ENCODE measurements around the gene OTULIN.

The OTULIN gene

DNA sequence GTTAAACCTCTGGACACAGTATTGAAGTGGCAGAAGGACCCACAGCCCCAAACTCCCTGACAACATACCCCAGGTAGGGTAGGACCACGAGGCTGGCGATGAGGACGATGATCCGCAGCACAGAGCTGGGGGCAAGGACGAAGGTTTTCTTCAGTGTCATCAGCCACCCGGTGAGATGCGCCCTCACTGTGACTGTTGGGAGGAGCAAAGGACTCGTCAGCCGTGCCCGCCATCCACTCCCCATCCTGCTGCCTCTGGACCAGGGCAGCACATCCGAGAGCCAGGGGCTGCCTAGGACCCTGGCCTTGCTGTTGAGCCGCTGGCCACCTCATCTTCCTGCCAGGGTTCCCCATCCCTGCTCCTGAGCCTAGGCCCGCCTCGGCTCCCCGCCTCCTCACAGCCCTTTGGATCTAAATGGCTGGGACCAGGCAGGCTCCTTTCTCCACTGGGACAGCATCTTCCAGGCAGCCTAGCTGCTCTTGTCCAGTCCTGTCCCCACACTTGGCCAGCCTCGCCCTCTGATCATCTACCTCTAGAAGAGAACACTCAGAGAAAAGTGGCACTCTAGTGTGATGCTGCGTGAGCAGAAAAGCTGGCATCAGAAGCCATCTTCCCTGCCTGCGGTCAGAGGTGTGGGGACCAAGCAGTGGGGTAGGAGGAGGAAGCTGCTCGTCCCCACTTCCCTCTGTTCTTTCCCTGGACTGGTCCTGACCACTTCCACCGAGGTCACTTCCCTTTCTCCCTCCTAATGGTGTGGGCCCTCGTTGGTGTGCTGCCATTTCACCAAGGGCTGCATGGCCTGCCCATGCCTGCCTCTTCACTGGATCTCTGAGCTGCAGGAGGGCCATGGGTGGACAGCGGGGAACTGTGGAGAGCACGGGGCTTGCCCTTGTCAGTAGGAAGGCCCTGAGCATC is 49.2 kb downstream of the OTULIN start:
- H3K27ac ChIP-seq = peak overlapping the region in 3 of 21 experiments; percentile 30 to 55 (median 38)

DNA sequence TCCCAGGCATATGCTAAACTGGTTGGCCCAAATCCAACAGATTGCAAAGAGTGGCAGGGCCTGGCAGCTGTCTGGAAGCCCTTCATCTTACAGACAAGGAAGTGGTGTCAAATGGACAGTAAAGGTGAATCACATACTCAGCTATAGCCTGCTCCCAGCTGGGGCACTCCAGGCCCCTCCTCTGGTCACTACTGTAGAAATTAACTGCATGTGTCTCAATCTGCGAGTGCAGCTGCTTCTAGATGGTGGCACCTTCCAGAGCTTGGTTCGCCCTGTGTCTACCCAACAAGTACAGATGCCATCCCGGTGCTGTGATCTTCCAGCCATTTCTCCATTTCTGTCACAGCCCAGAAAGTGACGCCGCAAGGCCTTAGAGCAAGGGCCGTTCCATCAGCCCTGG is 50.2 kb downstream of the OTULIN start:
- H3K4me3 ChIP-seq = no peak overlapping the region
- peak overlapping the region in 2 of 21 experiments; percentile 30 to 55 for H3K27ac ChIP-seq

More for the DNA sequence above, 49.2 kb downstream of the OTULIN start:
- no peak overlapping the region for H3K4me3 ChIP-seq

DNA sequence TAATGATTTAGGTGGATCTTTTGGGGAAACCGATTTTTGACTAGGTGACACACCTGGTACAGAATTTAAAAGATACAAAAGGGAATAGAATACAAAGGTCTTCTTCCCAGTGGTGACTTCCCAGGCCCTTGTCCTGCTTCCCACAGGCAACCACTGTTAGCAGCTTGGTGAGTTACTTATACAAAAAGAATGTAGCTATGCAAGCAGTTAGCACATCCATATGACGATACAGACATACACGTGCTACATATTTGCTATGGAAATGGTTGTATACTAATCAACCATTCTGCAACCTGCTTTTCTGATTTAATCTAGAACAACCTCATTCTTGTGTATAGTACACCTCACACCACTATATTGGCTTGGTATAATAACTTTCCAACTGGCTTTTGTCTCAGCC is 51.0 kb downstream of the OTULIN start:
- Histone ChIP-seq H3K27ac (no peak overlapping the region), H3K4me3 (no peak overlapping the region)

DNA sequence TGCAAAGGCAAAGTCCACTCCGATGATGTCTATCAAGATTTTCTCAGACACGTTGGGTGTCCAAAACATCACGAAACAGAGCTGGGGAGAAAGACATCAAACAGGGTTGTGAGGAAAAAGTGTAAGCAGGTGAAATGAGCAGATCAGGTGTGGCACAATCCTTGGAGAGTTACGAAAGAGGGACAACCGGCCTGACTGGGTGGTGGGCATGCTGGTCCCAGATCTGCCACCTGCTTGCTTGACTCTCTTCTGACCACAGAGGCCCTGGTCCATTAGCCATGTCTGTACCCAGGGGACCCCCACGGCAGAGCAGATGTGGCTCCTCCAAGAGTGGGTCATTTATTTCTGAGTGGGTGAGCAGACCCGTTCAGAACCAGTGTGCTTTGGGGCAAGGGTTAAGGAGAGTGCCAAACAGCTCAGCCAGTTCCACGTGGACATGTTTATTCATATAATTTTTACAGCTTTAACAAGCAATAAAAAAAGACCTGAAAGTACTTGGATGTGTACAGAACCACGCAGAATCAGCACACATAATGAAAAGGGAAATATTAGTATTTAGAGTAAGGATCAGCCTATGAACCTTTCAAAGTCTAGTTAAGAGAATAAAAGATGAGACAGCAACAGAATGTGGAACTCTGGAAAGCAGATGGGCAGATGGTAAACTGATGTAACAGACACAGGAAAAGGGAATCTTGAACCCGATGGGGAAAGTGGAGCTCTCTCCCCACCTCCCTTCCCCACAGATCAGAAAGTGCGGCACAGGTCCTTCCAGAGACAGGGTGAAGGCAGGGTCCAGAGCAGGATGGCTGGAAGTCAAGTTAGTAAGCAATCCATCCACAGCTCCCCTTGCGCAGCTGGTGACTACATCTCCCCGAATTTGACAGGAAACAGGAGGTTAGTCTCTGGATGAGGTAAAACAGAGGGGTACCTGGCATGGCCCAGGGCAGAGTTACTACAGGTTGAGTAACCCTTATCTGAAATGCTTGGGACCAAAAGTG is 52.5 kb downstream of the OTULIN start:
- no peak overlapping the region for H3K4me3 ChIP-seq

DNA sequence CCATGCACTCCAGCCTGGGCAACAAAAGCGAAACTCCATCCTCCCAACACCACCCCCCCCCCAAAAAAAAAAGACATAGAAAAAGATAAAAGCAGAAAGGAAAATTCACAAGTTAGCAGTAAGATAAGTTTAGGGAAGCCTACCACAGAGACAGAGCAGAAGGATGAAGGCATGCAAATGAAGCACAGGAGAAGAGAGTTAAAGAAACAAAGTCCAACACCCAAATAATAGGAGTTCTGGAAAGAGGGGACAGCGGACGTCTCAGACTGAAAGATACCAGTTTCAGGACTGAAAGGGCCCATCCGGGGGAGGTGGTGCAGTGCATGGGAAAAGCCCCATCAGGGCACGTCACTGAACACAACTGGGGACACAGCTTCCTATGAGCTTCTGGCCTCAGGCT is 54.3 kb downstream of the OTULIN start:
- Histone ChIP-seq H3K27ac (no peak overlapping the region), H3K4me3 (no peak overlapping the region)

More for the DNA sequence above, 52.5 kb downstream of the OTULIN start:
- peak overlapping the region in 4 of 21 experiments; percentile 1 to 42 (median 10) for H3K27ac ChIP-seq

DNA sequence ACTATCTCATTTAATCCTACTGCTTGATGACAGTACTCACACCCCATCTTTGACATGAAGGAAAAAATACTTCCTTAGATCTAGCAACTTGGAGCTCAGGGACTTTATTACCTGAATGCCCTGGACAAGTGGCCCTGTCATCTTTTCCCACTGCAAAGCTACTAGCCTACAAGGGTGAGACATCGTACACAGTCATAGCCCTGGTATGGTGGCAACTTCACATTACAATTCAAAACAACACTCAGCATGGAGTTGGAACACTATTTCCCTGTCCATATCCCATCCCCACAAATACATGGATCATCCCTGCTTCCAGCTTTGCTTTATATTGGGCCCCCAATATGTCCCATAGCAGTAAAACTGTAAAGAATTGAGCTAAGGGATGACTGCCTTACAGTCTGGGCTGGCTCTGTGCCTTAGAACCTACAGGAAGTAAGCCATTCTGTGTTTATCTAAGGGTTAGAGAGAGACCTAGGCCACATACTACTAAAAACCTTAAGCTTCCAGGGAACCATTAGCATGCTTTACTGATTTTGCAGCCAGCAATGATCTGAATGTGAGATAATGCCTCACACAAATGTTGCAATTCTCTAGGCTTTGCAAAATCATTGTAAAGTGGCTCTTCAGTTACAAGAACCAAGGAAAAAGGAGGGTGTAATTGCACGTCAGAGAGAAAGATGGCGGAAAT is 55.9 kb downstream of the OTULIN start:
- H3K27ac ChIP-seq = no peak overlapping the region
- no peak overlapping the region for H3K4me3 ChIP-seq

DNA sequence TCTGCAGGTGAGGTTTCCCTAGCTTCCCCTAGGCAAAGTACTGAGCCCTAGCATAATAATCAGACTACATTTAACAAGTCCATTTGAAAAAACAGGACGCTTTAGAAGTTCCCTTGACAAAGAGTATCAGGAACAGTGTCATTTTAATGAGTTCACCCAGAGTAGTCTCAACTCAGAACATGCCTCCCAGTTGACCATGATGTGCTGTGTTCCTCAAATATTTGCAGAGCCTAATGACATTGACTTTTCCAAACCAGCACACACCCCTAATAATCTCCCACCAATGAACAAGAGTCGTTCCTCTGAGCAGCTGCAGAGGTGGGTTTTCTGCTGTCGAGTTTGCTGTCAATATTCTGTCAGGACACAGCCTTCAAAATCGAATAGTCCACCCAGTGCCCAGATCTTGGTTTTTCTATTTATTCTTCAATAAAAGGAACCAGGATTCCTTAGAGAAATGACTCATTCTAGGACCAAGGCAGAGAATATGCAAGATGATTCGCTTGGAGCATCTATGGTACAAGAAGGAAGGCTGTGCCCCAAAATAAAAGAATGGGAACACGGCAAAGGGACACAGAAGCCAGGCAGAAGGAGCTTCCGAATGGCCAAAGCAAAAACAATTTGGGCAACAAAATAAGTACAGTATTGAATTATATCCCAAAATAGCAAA is 57.6 kb downstream of the OTULIN start:
- no peak overlapping the region for H3K4me3 ChIP-seq
- H3K27ac ChIP-seq = no peak overlapping the region

DNA sequence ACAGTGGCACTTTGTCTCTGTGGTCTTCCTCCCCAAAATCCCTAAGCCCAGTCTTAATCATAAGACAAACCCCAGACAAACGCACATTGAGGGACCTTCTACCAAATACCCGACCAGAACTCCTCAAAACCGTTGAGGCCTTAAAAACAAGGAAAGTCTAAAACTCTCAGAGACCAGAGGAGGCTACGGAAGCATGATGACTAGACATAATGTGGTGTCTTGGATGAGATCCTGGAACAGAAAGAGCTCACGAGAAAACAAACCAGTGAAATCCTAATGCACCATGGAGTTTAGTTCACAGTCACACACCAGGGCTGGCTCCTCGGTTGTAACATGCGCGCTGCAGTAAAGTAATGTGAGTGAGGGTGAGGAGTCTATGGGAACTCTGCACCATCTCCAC is 58.4 kb downstream of the OTULIN start:
- Histone ChIP-seq H3K4me3 (no peak overlapping the region), H3K27ac (no peak overlapping the region)

DNA sequence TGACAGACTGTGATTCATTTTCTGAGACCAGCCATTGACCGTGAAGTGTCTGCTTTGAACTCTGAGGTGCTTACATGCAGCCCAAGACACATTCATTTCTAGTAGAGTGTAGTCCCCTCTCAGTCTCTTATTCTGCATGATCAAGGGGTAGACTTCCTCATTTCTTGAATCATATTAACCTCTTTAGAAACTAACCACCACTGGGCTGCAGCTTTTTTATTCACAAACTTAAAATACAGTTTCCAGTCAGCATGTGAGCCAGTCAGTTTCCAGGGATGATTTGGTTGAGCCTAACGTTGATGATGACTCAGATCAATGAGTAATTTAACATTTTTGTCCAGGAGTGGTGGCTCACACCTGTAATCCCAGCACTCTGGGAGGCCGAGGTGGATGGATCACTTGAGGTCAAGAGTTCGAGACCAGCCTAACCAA is 59.2 kb downstream of the OTULIN start:
- Histone ChIP-seq H3K27ac (no peak overlapping the region), H3K4me3 (no peak overlapping the region)

DNA sequence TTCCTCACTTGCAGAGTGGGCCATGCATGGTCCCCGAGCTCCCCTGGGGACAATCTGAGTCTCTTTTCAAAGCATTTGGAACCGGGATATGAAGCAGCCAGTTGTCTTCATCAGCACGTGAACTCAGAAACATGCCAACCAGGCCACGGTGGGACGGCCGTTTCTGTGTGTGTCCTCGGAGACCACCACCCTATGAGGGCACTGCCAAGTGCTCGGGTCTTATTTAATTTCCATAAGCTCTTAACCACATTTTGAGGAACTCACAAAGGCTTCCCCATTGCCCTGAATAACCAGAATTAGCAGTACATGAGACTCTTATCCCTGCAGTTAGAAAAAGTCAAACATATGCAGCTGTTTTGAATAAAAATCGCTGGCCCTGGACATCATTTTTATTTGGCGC is 60.1 kb downstream of the OTULIN start:
- Histone ChIP-seq H3K27ac (no peak overlapping the region), H3K4me3 (no peak overlapping the region)

DNA sequence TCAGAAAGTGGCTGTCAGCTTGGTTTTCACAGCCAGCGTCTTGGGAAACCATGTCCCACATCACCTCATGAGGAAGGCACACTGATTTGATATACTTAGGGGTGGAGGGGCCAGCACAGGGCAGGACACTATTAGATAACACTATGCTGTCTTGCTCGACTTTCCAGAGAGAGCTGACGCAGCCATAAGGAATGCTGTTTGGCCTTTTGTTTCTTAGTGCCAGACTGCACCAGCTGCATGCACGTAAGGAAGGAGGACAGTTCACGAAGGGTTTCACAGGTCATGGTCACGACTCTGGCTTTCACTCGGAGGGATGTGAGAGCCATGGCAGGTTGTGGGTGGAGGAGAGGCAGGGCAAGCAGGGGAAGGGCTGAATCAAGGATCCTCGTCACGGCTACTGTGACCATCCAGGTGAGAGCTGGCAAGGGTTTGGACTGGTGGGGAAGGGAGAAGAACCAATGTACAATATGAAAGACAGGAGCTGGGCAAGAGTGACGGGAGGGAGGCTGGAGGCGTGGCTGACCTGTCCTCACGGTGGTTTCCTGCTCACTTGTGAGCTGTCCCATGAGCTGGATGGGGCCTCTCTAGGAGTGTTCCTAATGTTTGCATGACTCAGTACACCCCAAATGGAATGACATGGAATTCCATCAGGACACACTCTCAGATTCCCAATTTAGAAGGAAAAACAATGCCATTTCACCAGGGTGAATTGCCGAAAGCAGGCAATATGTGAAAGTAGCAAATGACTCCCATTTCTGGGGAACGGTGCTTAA is 61.7 kb downstream of the OTULIN start:
- Histone ChIP-seq H3K4me3 (no peak overlapping the region), H3K27ac (no peak overlapping the region)

DNA sequence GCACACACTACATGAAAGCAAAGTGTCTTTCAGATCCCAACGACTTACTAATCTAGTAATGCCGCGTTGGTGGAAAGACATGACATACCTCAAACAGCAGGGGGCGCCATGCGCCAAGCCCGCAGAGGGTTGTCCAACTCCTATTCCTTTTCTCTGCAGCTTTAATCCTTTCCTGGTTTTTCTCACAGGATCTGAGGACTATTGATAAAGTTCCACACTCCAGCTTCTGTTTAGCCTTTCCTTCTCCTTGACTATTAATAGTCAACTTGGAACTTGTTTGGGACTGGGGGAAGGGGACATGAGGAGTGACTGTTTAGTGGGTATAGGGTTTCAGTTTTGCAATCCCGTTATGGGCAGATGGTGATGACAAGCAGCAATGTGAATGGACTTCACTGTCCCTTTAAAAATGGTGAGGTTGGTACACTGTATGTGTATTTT is 62.9 kb downstream of the OTULIN start:
- no peak overlapping the region for H3K4me3 ChIP-seq
- H3K27ac ChIP-seq = peak overlapping the region in 2 of 21 experiments; percentile 11 to 46

DNA sequence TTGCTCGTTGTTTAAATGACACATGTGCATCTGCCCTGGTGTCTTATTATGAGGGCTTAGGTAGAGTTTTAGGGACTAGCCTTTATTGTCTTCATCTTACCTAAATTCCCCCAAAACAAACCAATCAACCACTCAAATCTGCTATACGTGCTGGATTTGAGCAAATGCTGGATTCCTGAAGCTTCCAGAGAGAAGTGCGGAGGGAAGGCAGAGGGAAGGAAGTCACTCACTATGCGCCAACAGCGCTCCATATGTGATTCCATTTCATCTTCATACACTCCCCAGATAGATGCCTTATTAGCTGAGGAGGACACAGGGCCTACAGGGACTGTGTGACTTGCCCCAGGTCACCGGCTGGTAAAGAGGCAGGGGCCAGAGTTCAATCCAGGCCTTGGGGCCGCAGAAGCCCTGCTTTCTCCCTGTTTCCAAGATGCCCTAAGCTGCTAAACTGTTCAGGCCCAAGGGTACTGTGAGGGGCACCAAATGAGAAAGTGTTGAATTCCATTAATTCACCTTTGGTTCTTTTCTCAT is 63.5 kb downstream of the OTULIN start:
- no peak overlapping the region for H3K4me3 ChIP-seq
- peak overlapping the region in 2 of 21 experiments; percentile 11 to 46 for H3K27ac ChIP-seq

DNA sequence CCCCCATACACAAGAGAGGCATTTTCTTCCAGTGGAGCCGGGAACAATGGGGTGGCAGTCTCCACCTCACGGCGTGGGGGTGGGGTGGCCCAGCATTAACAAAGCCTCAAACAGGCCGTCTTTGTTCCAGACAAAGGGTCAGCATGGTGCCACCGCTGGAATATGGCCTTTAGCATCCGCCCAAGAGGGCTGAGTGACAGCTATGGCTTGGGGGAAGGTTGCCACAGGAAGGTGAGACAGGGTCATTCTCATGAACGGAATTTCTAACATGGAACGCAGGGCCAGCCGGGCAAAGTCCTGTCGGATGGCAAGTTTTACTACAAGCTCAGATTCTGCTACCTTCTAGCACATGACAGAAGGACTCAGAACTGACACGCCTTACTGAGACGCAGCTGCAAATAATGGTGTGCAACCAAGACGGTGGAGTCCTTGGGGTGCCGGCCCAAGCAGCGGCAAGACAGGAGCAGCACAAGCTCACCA is 64.0 kb downstream of the OTULIN start:
- H3K4me3 ChIP-seq = no peak overlapping the region

DNA sequence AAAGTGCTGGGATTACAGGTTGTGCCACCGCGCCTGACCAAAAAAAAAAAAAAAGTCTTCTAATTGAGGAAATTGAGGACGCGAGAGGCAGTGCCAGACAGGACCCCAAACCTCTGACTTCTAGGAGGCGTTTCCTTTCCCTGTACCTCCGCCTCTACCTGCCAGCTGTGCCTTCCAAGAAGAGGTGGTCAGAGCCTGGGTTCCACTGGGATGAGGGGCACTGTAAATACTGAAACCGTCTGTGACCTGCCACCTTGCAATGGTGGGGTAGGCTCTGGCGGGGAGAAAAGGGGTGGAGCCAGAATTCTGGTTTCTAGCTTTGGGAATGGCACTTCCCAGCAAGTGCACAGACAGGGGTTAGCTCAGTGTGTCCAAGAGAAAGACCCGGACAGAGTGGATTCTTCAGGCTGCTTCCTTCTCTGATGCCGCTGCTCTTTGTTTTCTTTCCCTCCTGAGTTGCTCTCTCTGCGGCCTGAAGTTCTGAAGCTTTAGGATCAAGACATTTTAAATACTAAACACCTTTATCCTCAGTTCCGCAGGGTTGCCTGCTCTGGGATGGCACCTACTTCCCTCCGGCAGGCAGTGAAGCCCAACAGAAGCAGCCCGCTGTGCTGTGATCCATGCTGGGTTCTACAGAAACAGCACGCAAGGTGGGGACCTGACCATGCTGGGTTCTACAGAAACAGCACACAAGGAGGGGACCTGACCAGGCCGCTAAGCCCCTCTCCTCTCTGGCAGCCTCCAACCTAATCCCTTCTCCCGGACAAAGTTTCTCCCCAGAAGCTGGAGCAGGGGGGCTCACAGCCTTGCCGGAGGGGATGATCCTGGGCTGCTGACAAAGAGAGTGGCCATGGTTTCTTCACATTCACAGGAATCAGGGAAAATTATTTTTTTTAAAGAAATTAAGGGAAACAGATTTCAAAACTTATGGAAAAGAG is 65.2 kb downstream of the OTULIN start:
- H3K27ac ChIP-seq = no peak overlapping the region

More for the DNA sequence above, 64.0 kb downstream of the OTULIN start:
- H3K27ac ChIP-seq = no peak overlapping the region

DNA sequence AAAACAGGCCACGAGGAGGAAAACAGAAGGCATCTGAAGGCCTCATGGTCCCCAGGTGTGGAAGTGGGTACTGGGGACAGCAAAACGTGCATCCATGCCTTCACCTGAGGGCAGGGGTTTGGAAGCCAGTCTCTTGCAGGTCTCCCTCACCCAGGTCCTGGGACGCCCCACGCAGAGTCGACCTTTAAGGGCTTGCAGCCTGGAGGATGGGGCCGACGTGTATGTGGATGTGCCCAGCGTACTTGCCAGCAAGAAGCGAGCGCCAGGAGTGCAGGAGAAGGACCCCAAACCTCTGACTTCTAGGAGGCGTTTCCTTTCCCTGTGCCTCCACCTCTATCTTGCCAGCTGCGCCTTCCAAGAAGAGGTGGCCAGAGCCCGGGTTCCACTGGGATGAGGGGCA is 65.9 kb downstream of the OTULIN start:
- H3K27ac ChIP-seq = no peak overlapping the region
- H3K4me3 ChIP-seq = no peak overlapping the region

More for the DNA sequence above, 65.2 kb downstream of the OTULIN start:
- no peak overlapping the region for H3K4me3 ChIP-seq

DNA sequence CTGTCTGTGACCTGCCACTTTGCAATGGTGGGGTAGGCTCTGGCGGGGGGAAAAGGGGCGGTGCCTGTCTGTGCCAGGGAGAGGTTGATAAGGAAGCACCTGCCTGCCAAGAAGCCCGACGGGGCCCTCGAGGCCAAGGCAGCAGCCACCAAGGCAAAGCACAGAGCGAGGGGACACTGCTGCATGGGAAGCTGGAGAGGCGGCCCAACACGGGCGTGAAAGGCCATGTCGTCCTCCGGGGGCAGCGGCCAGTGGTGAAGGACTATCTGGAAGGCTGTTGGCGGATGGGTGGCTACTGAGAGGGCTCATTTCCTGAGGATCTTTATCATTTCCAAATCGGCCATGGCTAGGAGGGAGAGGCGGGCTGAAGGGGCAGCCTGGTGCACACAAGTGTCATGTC is 66.4 kb downstream of the OTULIN start:
- no peak overlapping the region for H3K4me3 ChIP-seq
- no peak overlapping the region for H3K27ac ChIP-seq
